GM18907 (cell line): ENCODE measurements around the gene TCP1.
"Not testable (repeated sequence)": the region's sequence is repeated elsewhere in the genome, so short reads cannot be mapped to it uniquely, and the experiment has no call there.

Experiments
- ATAC-seq: cut with Tn5 transposase; IDR thresholded peaks from one replicate; pipeline ENCODE4 v1.9.1; 2021; ENCODE audit warnings: mild to moderate bottlenecking, moderate library complexity; ENCODE audit not compliant: unreplicated experiment

TCP1 gene

DNA sequence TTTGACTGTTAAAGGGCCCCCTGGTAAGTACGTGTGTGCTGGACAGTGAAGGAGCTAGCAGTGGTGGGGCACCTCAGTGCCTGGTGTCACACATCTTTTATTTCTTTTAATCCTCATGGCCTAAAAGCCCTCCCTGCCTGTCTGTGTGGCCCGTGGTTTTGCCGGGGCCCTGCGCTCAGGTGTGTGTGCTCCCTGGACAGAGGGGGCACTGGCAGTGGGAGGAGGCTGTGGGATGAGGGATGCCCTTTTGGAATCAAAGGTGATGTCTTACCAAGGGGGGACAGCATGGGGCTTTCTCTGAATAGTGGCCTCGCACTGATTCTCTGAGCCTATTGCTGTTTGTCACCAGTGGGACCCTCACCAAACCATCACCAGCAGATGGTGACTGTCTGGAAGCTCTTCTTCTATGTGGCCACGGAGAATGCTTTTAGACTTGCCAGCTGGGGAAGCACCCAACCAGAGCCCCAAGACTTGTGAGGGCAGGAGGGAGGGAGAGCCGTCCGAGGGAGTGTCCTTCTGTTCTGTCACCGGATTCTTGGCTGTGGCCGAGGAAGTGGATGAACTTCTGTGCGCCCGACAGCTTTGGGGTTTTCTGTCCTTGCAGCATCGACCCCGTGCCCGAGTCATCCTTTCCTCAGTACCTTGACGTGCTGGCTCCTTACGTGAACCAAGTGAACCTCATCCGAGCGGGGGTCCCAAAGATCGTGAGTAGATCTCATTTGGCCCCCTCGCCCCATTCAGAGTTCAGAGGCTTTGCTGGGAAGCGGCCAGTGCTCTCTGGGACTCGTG is 28.7 kb upstream of the TCP1 start:
- ATAC-seq = no peak

- ATAC-seq = not testable (repeated sequence)
Measured at GRCh38 chr6:159816775-159817174, 27.4 kb upstream of the TCP1 start.

DNA sequence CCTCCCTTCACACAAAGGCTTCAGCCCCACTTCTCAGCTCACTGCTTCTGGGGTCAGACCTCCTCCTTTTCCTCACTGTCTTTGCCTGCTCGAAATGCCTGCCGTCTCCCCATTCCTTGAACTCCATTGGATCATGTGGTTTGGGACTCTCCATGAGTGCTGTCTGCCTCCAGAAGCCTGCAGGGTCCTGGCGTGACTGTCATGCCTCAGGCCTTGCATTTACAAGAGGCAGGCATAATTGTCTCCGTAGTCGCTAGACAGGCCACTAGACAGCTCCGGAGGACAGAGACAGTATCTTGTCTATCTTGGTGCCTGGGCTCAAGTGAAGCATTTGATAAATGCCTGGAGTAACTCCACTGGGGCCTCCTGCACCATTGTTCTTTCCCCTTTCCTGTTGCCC is 26.0 kb upstream of the TCP1 start:
- ATAC-seq = no peak

DNA sequence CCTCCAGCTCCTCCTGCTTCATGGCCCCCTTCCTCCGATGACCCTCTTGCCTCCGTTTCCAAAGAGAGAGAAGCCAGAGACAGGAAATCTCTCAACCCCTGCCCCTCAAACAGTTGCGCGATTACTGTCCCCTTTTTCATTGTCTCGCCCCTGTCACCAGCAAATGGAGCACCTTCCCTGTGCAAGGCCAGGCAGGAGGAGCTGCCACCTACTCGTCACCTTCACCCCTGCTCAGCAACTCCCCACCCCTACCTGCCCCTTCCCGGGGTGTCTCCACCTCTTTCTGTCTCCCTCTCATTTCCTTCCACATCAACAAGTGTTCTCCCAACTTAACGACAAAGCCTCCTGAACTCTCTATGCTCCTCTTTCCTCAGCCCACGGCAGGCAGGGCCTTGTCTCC is 24.4 kb upstream of the TCP1 start:
- no peak for ATAC-seq

- ATAC-seq = peak; percentile 78
Measured at GRCh38 chr6:159809149-159809548, 19.7 kb upstream of the TCP1 start.

GRCh38 chr6:159808647-159809046 is 19.2 kb upstream of the TCP1 start:
- no peak for ATAC-seq

DNA sequence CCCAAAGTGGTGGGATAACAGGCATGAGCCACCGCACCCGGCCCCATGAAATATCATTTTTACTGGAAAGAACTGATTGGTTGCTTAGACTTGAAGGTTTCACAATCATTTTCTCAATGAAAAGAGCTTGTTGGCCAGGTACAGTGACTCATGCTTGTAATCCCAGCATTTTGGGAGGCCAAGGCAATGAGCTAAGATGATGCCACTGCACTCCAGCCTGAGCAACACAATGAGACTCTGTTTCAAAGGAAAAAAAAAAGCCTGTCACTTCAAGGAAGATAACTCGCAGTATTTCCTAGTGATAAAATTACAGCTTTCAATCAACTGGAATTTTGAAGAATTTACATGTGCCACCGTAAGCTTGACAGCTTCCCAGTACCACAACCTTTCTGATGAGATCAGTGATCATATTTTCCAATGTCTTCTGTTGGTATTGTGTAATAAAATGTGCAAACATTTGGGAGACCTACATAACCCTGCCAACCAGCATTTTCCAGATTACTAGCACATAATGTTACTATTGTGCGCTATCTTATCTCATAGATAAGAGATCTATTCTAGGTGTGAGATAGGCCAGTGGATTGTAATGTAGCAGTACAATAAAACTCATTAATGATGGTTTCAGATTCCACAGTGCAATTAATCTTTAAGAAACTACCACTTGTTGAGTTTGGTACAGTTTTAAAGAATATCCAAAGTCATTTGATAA is 17.9 kb upstream of the TCP1 start:
- no peak for ATAC-seq

- no peak for ATAC-seq
Measured at GRCh38 chr6:159806021-159806458, 16.6 kb upstream of the TCP1 start.

GRCh38 chr6:159805440-159806020 is 16.1 kb upstream of the TCP1 start:
- no peak for ATAC-seq

DNA sequence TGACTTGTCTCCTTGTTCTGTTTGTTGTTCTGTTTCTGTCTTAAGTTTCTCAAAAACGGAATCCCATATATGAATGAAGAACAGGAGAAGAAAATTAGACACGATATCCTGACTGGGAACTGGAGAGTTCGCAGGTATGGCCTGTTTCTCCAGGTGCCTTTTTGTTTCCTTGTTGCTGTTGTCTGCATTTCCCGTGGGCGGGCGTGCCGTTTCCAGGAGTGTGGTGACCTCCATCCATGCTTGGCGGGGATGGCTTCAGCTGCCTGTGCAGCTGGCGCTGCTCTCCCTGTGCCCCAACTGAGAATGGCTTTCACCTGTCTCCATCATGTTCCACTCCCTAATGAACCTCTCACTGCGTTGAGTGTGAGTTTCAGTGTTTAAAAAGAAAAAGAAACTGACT is 15.1 kb upstream of the TCP1 start:
- ATAC-seq = no peak

- ATAC-seq = no peak
Measured at GRCh38 chr6:159801935-159802334, 12.5 kb upstream of the TCP1 start.

DNA sequence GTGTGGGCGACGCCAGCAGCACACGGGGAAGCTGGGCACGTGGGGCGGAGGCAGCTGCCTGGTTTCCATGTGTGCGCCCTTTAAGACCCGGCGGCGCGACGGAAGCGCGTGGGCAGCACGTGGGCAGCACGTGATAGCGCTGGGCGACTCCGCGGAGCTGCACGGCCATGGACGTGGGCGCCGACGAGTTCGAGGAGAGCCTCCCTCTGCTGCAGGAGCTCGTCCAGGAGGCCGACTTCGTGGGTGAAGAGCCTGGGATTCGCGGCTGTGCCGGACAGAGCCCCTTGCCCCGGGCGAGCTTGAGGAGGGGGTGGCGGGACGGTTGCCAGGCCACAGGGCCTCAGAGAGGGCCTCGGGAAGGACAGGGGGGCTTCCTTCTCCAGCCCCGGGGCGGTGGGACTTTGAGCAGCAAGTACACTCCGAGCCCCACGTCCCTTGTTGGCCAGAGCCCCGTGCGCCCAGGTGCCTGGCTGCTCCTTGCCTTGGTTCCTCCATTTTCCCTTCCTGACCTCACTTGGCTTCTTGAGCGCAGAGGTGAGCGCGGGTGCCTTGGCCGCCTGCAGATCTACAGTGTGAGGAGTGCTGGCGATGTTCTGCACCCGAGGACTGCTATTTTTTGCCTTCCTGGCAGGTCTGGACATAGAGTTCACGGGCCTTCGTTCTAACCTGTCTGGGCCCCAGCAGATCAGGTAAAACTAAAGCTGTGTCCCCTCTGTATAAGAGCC is 10.9 kb upstream of the TCP1 start, which contains the start of gene PNLDC1:
PNLDC1 (plus strand) TSS at position 136 of the 725 bp plus-strand sequence; CDS start at position 168, 32 bp downstream.
- no peak for ATAC-seq

GRCh38 chr6:159797554-159797953 is 8.2 kb upstream of the TCP1 start:
- ATAC-seq = no peak

DNA sequence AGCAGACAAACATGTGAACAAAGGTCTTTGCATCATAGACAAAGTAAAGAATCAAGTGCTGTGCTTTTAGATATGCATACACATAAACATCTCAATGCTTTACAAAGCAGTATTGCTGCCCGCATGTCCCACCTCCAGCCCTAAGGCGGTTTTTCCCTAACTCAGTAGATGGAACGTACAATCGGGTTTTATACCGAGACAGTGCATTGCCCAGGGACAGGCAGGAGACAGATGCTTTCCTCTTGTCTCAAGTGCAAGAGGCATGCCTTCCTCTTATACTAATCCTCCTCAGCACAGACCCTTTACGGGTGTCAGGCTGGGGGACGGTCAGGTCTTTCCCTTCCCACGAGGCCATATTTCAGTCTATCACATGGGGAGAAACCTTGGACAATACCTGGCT is 5.6 kb upstream of the TCP1 start:
- not testable (repeated sequence) for ATAC-seq

DNA sequence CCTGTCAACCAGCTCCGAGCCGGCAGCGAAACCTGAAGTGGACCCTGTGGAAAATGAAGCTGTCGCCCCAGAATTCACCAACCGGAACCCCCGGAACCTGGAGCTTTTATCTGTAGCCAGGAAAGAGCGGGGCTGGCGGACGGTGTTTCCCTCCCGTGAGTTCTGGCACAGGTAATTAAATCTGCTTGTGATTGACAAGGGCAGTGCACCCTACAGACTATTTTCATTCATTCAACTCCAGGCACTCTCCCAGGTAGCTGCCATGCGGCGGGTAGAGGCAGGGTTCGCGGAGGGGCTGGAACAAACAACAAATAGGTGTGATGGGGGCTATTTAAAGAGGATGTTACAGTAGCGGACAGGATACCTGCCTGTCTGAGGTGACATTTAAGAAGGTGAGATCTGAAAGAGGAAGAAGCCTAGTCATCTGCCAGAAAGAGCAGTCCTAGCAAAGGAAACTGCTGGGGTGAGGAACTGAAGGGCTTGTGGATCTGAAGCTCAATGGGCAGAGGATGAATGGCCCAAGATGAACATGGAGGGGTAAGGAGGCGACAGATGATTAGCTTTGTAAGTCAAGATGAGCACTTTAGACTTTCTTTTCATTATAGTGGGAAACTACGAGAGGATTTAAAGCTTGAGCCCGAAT is 1.7 kb upstream of the TCP1 start:
- no peak for ATAC-seq

DNA sequence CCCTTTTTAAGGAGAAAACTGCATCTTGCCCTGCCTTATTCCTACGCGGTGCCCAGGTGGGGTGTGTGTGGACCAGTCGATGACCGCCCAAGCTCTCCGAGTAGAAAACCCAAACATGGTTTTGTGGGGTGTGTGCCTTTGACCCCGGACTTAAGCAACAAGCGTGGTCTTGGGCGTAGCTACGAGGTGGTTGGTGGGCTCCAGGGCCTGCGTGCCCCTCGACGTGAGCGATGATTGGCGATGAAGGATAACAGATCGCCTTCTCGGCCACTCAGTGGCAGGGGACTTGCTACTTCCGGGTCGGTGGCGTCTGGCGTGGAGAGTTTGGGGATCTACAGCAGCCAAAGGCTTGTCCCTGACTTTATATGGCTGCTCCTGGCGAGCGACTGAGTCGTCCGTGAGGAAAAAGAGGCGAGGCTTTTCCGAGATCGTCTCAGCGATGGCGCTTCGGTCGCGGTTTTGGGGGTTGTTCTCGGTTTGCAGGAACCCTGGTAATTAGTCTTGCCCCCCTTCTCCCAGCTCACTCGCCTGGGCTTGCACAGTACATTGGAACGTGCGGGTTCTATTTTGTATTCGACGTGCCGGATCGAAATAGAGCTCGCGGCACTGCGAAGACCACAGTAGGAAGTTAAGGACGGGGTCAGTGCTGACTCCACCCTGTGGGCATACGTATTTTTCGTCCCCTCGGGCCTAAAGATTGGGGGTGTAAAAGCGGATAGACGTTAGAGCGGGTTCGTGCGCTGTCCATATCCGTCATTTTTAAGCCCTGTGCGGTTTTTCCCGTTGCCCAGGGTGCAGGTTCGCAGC is 950 bp upstream of the TCP1 start, which contains the start of gene MRPL18:
MRPL18 (plus strand) TSS at position 319 of the 807 bp plus-strand sequence; CDS start at position 440, 121 bp downstream.
- ATAC-seq = peak; percentile 87

GRCh38 chr6:159788753-159789376 is 537 bp downstream of the TCP1 start:
- ATAC-seq = peak; percentile 15

DNA sequence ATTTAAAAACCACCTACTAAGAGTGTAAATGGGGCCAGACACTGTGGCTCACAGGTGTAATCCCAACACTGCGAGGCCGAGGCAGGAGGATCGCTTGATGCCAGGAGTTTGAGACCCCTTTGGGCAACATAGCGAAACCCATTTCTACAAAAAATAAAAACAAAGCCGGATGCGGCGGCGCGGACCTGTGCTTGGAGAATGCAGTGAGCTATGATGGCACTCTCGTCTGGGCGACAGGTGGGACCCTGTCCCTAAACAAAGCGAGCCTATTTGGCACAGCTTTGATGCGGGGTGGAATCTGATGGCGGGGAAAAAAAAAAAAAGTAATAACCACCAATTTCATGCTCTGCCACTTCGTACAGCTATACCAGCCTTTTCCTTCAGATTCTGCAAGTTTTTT is 1.1 kb downstream of the TCP1 start:
- ATAC-seq = no peak

DNA sequence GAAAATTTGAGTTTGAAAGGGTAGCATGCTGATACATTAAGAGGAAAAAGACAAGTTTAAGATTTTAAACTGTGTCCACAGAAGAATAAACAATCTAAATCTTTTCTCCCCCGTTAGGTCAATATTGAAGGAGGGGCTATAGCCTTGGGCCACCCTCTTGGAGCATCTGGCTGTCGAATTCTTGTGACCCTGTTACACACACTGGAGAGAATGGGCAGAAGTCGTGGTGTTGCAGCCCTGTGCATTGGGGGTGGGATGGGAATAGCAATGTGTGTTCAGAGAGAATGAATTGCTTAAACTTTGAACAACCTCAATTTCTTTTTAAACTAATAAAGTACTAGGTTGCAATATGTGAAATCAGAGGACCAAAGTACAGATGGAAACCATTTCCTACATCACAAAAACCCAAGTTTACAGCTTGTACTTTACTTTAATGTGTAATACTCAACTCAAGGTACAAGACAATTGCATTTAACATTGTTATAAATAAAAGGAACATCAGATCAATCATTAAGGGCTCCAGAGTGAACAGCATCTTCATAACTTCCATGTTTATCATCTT is 10.8 kb downstream of the TCP1 start:
- ATAC-seq = no peak
